Activated naive CD8-positive, alpha-beta T cell treated with anti-CD3 and anti-CD28 coated beads, Interleukin-2, amount 50 U/mL, for 16 hours (primary cell): ENCODE data around the gene DERL3.

ENCODE experiments used
- DNase-seq: peaks from one replicate; pipeline ENCODE4 v3.0.0-alpha.2; 2020; ENCODE audit warnings: low read depth, low spot score

The DERL3 gene

DNA sequence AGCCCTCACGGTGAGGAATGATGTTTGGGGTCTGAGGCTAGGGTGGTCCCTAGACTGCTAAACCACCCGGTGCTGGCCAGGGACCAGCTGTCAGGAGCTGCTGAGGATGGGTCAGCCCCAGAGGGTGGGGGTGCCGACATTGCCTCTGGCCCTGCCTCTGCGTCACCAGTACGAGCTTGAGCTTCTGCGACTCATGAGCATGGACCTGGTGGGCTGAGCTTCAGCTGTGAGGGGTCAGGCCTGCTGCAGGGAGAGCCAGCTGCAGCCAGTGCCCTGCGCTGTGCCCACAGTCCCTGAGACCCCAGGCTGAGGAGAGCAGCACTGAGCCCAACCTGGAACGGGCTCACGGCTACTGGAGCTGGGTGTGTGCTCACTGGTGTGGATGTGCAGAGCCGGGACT is 7.0 kb downstream of the DERL3 start:
- DNase-seq, result no peak

DNA sequence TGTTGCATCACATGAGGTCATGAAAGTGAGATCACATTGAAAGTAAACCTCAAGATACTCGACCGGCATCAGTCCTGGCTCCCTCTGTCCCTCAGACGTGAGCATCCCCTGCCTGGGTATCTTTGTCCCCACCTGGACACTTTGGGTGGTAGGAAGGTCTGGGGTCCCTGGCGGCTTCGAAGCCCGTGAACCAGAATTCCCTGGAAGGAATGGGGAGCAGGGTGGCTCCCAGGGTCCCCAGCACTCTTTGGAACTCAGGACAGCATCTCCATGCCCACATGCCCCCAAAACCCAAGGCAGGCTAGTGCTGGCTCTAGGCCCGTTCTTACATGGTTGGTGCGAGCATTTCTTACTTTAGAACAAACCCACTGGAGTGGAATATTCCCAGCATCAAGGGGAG is 7.5 kb downstream of the DERL3 start:
- DNase-seq, result no peak

DNA sequence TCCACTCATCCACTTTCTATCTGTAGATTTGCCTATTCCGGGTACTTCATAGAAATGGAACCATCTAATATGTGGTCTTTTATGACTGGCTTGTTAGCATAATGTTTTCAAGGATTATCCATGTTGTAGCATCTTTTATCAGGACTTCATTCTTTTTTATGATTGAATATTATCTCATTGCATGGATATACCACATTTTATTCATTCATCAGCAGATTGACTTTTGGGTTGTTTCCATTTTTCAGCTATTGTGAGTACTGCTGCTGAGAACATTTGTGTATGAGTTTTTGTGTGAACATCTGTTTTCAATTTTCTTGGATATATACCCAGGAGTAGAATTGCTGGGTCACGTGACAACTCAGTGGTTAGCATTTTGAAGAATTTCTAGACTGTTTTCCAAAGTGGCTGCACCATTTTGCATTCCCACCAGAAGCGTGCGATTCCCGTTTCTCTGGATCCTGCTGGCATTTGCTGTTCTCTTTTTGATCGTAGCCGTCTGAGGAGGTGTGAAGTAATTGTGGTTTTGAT is 8.9 kb downstream of the DERL3 start:
- DNase-seq, result no peak

DNA sequence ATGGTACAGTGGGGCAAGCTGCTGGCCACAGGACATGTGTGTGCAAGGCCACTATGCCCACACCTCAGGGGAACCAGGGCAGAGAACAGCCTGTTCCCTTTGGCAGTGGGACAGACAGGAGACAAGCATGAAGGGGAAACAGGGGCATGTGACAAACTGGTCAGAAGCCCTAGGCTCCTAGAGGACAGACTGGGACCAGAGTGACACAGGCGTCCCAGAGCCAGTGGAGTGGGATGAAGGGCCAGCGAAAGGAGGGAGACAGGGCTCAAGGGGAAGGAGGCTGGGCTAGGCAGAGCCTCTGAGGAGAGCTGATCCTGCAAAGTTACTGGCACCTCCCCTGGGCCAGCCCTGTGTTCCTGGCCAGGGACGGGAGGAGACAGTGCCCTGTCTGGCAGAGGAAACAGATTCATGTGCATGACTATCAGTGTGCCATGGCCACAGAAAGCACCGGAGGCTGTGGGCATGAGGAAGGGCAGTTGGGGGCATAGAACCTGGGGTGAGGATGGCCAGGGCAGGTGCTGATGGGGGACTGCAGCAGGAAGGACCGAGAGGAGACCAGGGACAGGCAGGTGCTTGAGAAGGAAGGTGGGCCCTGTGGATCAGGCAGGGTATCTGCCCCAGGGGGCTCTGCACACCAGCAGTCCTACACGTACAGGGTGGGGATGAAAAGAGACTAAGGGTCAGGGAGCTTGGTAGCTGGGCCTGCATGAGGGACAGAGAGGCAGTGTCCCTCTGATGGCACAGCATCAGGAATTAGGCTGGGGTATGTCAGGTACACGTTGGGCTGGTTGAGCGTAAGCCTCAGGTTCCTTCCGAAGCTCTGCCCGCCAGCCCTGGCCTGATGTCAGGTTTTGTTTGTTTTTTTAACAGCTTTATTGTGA is 9.8 kb downstream of the DERL3 start:
- no peak for DNase-seq

DNA sequence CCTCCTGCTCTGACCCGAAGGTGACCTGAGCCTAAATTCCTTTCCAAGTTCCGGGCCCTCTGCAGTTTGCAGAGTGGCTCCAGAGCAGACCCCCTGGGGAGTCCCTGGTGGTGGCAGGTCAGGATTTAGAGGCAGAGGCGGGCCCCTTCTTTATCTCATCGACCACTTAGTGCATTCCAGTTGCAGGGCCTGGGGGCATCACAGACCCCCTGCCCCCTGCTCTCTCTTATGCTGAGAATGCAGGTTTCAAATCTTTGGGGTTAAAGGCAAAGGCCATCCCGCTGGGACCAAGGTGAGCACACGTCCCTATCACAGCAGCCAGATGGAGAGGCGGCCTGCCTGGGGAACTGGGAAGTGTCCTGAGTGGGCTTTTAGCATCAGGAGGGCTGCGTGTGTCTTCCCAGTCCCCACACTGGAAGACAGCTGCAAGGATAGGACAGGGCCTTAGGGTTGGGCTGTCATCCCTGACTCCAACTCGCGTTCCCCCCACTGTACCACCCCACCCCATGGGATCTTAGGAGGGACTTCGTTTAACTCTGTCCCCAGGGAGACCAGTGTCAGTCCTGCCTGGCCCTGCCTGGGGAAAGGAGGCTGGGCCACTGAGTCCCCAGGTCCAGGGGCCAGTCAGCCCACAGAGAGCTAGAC is 11.3 kb downstream of the DERL3 start:
- no peak for DNase-seq

DNA sequence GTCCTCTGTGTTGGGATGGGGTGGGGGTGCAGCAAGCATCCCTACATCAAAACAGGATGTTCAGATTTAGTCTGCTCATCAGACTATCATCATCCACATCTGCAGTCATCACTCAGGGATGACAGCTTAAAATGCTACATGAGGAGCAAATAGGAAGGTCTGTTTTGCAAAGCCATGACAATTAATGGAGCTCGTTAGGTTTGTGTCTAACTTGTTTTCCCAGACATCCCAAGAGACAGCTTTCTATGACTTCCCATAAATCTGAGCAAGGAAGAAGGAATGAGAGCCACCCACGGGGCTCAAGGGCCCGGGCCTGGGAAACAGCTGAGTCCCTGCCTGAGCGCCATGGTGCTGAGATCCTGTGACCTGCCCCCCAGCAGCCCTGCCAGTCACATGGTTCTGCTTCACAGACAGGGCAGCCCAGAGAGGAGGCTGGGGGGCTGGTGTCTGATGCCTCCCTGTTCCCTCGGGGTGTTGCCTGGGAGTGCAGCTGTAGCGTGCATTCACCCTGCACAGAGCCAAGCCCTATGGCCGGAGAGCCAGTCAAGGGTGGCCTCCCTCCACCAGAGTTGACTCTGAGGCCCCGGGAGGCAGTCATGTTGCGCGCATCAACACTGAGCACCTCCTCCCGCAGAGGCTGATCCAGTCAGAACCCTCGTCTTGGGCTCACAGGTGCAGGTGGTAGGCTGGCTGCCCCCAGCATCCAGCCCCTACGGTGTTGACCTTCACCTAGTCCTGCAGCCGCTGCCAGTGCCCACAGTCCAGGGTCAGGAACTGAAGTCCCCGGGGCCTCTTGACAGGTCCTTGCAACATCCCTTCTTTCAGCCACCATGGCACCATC is 12.1 kb downstream of the DERL3 start:
- DNase-seq, result no peak

DNA sequence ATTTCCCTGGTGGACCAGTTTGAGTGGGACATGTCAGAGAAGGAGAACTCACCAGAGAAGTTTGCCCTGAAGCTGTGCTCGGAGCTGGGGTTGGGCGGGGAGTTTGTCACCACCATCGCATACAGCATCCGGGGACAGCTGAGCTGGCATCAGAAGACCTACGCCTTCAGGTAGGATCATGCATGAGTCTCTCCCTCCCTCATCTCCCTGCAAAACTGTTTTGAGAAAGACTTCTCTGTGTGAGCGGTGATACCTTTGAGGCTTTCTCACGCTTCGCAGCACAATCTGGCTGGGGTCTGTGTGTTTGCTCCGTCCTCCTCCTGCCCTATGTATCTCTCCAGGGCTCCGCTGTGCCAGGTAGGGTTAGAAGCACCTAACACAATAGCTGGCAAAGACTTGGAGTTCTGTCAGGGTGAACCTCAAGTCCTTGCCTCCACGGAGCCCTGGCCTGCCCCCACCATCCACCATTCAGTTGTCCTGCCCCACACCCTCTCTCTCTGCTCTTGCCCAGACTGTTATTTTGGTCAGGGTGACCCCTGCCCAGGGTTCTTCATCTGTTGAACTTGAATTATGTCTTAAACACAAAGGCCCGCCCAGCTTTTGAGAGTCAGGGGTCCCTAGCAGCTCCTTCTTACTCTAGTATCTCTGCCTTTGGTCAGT is 13.4 kb downstream of the DERL3 start:
- no peak for DNase-seq

DNA sequence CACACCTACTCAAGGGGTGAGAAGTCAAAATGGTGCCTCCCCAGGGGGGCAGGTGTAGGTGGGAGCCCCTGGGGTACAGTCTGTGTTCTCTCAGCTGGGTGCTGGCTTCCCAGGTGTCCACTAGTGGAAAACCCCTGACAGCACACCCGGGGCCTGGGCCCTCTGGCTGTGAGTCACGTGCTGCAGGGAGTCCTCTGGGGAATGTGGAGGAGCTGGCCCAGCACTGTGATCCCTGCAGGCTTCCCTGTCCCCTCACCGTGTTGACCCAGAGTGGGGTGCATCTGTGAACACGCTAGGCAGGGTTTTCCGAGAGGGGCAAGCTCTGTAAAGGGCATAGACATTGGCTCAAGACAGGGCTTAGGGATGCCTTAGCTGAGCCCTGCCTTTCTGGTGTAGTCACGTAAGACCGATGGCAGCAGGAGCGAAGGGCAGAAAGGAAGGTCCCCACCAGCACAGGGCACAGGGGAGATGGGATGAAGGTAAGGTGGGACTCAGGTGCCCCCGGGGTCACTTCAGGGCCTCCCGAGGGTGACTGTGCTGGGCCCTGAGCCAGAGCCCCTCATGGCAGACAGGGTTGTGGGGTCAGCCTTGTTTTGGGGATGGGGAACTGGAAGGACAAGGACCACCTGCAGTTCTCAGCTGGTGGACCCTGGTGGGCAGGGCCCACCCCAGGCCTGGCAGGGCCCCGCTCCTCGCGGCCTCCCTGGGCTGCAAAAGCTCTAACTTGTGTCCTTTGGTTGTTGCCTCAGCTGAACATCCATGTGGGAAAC is 14.1 kb downstream of the DERL3 start:
- DNase-seq, result no peak

DNA sequence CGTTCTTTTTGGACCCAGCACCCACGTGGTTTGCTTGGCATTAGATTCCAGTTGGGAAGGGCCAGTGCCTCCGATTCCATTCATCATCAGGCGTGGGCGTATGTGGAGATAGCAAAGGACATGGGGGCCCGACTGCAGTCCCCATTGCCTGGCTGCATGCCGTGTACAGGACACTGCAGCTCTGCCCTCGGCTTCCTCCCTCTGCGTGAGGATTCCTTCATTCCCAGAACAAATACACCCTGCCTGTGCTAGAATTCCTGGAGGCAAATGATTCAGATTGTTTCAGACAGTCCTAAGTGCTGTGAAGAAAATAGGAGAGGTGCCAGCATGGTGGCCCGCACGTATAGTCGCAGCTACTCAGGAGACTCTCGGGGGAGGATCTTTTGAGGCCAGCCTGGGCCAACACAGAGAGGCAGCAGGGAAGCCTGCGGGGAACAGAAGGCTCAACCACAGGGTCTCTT is 15.4 kb downstream of the DERL3 start:
- DNase-seq, result no peak

DNA sequence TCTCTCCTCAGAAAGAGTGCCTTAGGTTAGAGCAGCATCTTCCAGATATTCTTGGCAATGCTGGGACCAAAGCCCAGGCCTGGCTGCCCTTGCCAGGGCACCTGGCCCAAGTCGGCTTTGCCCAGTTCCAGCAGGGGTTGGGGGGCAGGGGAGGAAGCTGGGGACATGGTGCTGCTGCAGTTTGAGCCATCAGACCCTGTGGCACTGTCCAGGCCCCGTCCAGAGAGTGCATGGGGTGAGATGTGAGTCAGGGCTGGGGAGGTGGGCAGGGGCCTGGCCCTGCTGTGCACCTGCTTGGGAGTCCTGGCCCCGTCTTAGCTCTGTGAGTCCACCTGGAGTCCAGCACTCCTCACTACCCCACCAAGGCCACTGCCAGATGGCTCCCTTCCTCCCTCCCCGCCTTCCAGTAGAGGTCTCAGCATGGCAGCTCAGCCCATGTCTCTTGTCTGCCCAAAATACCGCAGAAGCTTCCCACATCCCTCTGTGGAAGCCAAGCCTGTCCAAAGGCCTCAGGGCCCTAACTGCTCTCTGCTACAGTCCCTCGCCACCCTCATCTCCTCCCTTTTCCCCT is 16.6 kb downstream of the DERL3 start:
- no peak for DNase-seq

DNA sequence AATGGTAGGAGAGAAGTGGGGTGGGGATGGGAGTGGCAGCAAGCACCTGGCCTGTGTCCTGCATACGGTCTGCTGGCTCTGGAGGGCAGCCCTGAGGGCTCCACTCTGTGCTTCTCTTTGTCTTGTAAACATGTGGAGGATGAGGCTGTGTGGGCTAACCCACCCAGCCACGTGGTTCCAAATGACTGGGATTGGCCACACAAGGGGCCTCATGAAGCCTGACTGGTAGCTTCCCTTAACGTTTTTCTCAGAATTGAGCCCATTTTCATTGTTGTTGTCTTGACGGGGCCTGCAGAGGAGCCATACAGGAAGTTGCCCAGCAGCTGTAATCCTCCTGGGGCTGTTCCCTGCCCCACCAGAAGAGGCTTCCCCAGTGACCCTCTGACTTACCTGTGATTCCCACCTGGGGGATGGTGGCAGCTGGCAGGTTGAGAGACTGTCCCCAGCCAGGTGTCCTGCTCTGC is 18.0 kb downstream of the DERL3 start:
- DNase-seq, result no peak

DNA sequence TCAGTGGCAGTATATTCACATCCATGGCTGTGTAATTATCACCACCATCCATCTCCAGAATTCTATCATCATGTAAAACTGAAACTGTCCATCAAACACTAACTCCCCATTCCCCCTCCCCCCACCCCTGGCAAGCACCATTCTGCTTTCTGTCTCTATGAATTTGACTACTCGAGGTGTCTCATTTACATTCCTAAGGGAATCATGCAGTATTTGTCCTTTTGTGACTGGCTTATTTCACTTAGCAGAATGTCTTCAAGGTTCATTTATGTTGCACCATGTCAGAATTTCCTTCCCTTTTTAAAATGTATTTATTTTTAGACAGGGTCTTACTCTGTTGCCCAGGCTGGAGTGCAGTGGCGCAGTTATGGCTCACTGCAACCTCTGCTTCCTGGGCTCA is 20.3 kb downstream of the DERL3 start:
- no peak for DNase-seq

DNA sequence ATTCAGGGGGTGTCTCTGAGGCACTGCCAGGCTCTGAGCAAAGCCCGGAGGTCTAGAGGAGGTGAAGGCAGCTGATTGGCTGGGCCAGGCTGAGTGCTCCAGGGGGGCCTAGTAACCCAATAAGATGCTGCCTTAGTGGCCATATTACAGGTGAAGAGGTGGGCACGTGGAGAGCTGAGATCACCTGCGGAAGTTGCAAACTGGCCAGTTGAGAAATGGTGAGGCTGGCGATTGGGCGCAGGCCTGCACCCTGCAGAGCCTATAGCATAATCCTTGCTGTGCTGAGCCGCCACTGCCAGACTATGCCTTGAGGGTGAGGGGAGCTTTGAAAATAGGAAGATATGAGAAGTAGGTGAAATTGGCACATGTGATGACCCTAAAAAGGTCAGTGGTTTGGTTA is 21.7 kb downstream of the DERL3 start:
- DNase-seq, result no peak

DNA sequence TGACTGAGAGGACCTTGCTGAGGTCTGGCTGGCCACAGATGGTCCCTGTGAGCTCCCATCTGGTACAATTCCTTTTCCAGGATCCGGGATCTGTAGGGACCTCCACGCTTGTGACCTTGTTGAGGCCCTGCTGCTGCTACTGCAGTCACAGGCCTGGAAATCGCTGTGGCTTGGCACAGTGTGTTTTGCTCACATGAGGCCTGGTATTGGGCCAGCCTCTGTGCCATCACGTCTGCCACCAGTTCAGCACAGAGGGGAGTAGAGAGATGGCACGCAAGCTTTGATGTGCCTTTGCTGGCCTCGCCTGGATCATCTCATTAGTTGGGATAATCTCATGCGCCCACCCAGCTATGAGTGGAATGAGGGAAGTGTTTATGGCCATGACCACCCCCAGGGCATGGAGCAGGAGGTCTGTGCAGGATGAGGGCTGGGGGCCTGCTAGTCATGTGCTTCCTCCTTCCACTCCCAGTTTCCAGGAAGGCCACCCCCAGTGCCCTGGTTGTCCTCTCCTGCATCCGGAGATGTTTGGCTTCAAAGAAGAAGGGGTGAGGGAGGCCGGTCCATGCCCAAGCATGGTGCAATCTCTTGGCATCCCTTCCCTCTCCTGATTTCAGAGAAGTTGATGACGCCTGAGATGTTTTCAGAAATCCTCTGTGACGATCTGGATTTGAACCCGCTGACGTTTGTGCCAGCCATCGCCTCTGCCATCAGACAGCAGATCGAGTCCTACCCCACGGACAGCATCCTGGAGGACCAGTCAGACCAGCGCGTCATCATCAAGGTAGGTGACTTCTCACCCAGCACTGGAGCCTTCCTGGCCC is 22.4 kb downstream of the DERL3 start:
- DNase-seq, result no peak

DNA sequence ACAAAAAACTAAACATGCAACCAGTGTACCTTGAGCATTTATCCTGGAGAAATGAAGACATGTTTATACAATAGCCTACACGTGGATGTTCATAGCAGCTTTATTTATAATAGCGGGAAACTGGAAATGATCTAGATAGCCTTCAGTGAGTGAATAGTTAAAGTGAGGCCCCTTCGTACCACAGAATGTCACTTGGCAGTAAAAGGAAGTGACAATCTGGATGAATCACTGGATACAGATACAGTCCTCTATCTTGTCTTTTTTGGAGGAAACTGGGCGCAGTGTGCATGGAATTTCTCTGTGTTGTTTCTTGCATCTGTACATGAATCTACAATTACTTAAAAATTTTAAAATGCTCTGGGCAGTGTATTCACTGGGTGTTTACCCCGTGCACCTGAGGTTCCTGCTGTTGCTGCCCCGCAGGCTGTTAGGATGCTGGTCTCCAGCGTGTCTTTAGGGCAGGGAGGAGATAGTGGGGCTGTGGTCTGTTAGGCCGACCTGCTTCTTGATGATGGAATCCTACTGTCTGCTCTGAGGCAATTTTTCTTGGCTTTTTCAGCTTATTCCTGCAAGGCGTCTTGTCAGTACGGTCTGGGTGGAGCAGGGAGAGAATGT is 23.2 kb downstream of the DERL3 start:
- DNase-seq, result no peak

DNA sequence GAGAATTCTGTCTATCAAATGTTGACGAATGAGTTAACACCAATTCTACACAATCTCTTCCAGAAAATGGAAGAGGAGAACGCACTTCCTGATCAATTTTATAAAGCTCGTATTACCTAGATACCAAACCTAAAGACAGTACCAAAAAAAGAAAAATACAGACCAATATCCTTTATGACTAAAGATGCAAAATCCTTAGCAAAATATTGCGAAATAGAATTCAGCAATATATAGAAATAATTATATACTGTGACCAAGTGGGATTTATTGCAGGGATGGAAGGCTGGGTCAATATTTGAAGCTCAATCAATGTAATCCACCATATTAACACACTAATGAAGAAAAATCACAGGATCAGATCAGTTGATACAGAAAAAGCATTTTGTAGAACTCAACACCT is 26.4 kb downstream of the DERL3 start:
- no peak for DNase-seq

DNA sequence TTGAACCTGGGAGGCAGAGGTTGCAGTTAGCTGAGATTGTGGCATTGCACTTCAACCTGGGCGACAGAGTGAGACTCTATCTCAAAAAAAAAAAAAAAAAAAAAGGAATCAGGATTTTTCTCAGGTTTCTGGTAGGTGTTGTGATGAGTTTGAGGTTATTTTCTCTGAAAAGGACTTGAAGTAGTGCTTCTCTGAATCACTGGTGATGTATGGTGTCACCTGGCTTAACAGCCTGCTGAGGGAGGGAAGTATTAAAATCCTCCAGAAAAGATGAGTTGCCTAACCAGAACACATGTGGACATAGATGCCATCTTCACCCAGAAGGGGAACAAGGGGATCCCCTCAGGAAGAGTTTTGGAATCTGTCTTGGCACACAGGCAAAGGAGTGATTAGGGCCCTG is 32.0 kb downstream of the DERL3 start:
- no peak for DNase-seq

DNA sequence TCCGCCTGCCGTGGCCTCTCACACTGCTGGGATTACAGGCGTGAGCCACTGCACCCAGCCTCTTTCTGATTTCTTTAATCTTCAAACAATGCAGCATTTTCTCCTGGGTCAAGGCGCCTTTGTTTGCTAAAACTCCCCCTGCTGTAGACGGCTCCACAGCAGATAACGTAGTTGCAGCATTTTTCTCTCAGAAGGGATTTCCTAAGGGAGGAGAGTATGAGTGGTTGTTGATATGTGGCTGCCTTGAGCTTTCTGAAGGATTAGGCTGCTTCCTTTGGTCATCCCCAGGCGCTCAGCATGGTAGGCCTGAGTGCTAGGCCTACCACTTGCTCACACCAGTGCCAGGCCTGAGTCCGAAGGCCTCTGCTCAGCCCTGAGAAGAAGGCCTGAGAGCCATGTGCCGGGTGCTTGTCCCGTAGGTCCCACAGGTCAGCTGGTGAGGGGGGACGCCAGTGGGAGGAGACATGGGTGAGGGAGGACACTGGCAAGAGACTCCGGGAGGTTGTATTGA is 34.0 kb downstream of the DERL3 start:
- no peak for DNase-seq
